Adrenal gland (tissue), 5 donors: ENCODE data around the gene TMEM132D.

Experiments
- POLR2A ChIP-seq, 2 donors: fragments of 450-650 bp; IDR thresholded peaks; one replicate each; pipeline ENCODE4 v1.6.1; 2017; ENCODE audit warnings: antibody characterized with exemption in 2 of 2, mild to moderate bottlenecking in 2 of 2, moderate library complexity in 1 of 2
- TF ChIP-seq, protein P1 (sequence below), 6 experiments: fragments of 450-650 bp in 4 of 6; fragments of 200-600 bp in 2 of 6; sonication (generic) in 1 of 6; IDR thresholded peaks; 1 replicate in 5 of 6; 2 replicates in 1 of 6; pipeline versions ENCODE4 v1.5.1 to v1.8.0; 2016 to 2021; ENCODE audit warnings: antibody characterized with exemption in 6 of 6, mild to moderate bottlenecking in 2 of 6, moderate library complexity in 1 of 6
- donor health status: DM: no; HTN: no; CAD: no.

- TF ChIP-seq POLR2A (IDR thresholded peaks at IDR 0.05) = no peak
- TF ChIP-seq, protein P1, sequence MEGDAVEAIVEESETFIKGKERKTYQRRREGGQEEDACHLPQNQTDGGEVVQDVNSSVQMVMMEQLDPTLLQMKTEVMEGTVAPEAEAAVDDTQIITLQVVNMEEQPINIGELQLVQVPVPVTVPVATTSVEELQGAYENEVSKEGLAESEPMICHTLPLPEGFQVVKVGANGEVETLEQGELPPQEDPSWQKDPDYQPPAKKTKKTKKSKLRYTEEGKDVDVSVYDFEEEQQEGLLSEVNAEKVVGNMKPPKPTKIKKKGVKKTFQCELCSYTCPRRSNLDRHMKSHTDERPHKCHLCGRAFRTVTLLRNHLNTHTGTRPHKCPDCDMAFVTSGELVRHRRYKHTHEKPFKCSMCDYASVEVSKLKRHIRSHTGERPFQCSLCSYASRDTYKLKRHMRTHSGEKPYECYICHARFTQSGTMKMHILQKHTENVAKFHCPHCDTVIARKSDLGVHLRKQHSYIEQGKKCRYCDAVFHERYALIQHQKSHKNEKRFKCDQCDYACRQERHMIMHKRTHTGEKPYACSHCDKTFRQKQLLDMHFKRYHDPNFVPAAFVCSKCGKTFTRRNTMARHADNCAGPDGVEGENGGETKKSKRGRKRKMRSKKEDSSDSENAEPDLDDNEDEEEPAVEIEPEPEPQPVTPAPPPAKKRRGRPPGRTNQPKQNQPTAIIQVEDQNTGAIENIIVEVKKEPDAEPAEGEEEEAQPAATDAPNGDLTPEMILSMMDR (IDR thresholded peaks at IDR 0.05) = no peak
Observed at GRCh38 chr12:129870796-129871195, 33.0 kb downstream of the TMEM132D start.
